HS-5 (cell line): ENCODE measurements around the gene LTBP3.

Experiments used
- DNase-seq: peaks from one replicate; pipeline ENCODE4 v3.0.0-alpha.2; 2012; ENCODE audit warnings: low read depth

Gene LTBP3

DNA sequence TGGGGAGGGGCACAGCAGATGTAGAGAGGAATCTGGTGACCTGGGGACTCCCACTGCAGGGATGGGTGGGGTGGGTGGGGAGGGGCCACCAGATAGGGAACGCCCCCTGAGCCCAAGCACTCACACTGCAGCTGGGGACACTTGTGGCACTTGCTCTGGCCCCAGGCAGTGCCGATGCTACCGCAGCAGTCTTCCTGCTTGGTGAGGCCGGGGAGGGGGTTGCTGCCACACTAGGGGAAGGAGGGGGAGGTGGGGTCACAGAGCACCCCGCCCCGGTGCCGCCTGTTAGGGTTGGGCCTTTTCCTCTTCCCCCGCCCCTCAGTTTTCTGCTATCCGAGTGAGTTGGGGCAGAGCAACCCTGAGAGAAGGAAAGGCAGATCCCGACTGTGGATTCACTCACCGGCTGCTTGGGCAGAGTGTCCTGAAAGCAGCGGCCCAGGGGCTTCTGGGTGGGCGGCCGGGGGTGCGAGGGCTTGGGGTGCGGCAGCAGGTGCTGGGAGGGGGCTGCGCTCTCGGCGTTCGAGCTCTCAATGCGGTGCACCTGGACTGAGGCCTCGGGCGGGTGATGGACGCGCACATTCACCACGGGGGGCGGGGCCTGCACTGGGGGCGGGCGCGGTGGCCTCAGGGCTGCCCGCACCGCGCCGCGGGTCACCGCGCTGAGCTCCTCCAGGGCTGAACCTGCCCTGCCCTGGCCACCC, 4.7 kb downstream of the LTBP3 start:
- DNase-seq = no peak

GRCh38 chr11:65552388-65552951, 5.7 kb downstream of the LTBP3 start:
- DNase-seq = no peak

DNA sequence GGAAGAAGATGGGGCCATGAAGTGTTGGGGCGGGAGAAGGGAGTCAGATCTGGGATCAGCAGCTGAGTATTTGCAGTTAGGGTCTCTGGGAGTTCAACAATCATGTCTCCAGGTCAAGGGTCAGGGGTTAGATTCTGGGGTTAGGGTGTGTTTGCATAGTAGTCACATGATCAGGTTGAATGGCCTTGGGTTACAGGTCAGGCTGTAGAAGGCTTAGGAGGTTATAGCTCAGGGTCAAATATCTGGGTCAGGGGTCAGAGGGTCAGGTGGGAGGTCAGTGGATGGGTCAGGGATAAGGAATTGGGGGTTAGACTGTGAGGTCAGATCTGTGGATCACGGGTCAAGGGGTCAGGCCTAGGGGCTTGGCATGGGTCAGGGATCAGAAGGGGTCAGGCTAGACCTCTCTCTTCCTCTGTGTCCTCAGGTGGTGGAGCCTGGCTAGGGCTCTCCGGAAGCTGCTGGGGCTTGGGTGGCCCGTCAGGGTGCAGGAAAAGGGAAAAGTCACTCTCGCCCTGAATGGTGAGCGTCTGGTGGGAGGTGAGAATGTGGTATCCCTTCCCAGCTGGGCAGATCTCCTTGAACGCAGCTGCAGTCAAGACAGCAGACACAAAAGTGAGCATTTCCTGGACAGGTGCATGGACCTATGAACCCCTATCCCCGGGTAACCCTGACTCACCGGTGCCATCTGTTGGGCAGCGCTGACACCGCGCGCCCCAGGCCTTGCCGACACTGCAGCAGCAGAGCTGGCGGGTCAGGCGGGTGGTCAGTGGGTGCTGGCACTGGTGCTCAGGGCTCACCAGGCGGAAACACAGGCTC, 6.4 kb downstream of the LTBP3 start:
- DNase-seq = no peak

DNA sequence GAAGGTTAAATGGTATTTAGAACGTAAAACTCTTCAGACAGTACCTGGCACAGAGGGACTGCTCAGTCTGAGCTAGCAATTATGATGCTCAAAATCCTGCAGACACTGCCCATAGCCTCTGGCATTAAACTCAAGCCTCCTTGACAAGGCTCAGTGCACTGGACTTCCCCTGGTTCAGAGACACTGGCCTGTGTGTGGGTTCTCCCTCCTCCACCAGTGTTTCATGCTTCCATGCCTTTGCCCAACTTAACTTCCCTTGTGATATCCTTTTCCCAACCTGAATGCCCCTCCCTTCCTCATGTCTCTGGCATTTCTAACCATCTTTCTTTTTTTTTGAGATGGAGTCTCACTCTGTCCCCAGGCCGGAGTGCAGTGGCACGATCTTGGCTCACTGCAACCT, 9.1 kb downstream of the LTBP3 start:
- DNase-seq = no peak

DNA sequence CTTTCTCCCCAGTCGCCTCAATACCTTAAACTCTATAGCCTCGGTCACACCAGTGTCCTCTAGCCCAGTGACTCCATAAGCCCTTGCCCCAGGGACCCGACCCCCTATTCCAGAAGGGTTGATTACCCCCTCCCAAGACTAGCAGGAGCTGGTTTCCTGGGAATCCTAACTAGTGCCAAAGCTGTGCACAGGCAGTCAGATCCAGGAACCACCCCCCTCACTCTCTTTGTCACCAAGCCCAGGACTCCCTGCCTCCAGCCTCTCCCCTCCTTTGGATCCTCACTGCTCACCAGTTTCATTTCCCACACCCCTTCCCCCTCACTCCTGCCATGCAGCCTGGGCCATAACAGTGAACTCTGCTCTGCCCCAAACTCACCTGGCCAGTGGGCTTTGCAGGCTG, 9.8 kb downstream of the LTBP3 start:
- DNase-seq = no peak

- no peak for DNase-seq
Measured at GRCh38 chr11:65547446-65548125, 10.6 kb downstream of the LTBP3 start.

GRCh38 chr11:65546217-65546958, 11.8 kb downstream of the LTBP3 start:
- DNase-seq = no peak

DNA sequence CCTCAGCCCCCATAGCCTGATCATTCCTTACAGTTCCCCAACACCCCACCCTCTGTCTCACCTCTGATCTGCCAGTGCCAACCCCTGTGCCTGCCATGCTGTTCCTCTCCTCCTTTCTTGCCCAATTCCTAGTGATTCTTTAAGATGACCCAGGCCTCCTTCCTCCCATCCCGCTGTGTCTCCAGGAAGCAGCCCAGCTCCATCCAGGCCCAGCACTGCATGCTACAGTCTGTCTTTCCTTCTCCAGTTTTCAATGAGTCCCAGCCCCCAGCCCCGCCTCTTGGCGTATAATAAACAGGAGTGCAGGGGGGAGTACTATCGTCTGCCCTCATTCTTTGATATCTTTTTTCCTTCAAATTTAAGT, 12.3 kb downstream of the LTBP3 start:
- DNase-seq = no peak

- DNase-seq = no peak
Measured at GRCh38 chr11:65542738-65543390, 15.3 kb downstream of the LTBP3 start.

DNA sequence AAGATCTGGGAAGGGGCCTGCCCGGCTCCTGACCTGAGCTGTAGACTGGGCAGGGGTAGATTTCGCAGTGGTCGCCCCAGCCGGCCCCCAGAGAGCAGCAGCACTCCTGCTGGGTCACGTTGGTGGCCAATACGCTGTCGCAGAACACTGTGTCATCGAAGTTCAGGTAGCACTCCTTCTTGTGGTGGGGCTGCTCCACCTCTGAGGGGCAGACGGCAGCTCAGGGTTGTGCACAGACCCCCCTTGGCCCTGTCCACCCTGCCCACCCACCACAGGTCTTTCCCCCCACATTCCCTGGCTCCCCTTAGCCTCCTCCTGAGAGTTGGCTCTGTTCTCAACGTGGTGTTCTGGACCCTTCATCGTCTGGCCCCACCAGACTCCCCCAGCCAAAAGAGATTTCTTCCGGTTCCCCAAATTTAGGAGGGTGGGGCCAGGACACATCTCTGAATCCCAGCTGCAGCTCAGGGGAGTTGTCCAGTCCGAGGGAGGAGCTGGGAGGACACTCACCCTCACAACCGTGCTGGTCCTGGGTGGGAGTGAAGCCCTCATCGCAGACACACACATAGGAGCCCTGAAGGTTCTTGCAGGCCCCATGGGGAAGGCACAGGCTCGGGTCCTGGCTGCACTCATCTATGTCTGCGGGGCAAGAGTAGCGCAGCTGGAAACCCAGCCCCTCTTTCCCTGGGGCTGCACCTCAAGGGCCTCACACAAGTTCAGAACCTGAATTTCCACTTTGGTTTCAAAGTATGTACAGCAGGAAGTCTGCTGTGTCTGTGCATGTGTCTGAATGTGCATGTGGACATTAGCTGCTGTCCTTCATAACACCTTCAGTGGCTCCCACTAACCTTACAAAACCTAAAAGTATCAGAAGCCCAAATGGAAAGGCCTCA, 16.8 kb downstream of the LTBP3 start:
- no peak for DNase-seq

GRCh38 chr11:65540290-65541092, 17.7 kb downstream of the LTBP3 start:
- peak; percentile 47 for DNase-seq

- DNase-seq = no peak
Measured at GRCh38 chr11:65539744-65540289, 18.3 kb downstream of the LTBP3 start.

GRCh38 chr11:65538915-65539743, 19.0 kb downstream of the LTBP3 start:
- DNase-seq = no peak

DNA sequence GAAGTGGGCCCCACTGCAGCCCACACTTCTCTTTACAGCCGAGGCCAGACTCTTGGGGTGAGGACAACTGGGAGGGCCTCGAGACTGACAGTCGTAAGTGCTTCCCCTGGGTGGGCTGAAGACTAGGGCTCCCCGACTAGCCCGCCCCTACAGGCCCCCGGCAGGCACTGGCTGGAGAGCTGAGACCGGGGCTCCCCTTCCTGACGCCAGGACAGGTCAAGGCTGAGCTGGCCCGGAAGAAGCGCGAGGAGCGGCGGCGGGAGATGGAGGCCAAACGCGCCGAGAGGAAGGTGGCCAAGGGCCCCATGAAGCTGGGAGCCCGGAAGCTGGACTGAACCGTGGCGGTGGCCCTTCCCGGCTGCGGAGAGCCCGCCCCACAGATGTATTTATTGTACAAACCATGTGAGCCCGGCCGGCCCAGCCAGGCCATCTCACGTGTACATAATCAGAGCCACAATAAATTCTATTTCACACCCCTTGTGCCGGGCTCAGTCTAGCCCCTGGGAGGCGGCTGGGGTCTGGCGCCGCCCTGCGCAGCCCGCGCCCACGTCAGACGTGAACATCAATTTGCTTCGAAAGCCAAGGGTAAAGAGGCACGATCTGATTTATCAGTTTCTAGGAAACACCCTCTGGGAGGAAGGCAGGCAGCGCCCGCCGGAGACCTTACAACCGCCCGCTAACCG, 19.8 kb downstream of the LTBP3 start:
- DNase-seq = no peak

- DNase-seq = no peak
Measured at GRCh38 chr11:65537620-65538231, 20.4 kb downstream of the LTBP3 start.

GRCh38 chr11:65537296-65537597, 20.9 kb downstream of the LTBP3 start:
- no peak for DNase-seq
